Thoracic aorta (tissue), 2 donors: ENCODE measurements around the gene SMIM45.

Experiments
- ATAC-seq: fragments of 150-250 bp; one replicate; pipeline ENCODE4 v1.8.0; 2017; ENCODE audit warnings: low read depth; ENCODE audit not compliant: insufficient number of reproducible peaks, low FRiP score
- DNase-seq: peaks from one replicate; pipeline ENCODE4 v3.0.0-alpha.2; 2020; ENCODE audit warnings: low spot score
- H3K27ac ChIP-seq, 2 donors: fragments of 200-600 bp; sonication (generic); 1 replicate in 1 of 2; 2 replicates in 1 of 2; pipeline ENCODE4 v1.5.1; 2016; ENCODE audit warnings: mild to moderate bottlenecking in 2 of 2, moderate library complexity in 2 of 2
- H3K27me3 ChIP-seq: fragments of 200-600 bp; sonication (generic); replicated peaks from 2 replicates; pipeline ENCODE4 v1.6.0; 2016; ENCODE audit warnings: mild to moderate bottlenecking; ENCODE audit not compliant: insufficient read depth
- H3K36me3 ChIP-seq: fragments of 200-600 bp; sonication (generic); one replicate; pipeline ENCODE4 v1.5.1; 2016
- H3K4me1 ChIP-seq, 2 donors: fragments of 200-600 bp; sonication (generic); 1 replicate in 1 of 2; 2 replicates in 1 of 2; pipeline versions ENCODE4 v1.5.1 to v1.6.0; 2016; ENCODE audit warnings: low read depth in 2 of 2, mild to moderate bottlenecking in 1 of 2; ENCODE audit not compliant: control insufficient read depth in 1 of 2
- H3K4me3 ChIP-seq: fragments of 200-600 bp; sonication (generic); 2 replicates; pipeline ENCODE4 v1.5.1; 2016; ENCODE audit warnings: mild to moderate bottlenecking
- H3K9me3 ChIP-seq: fragments of 200-600 bp; sonication (generic); 2 replicates; pipeline ENCODE4 v1.5.1; 2016
- CTCF ChIP-seq: fragments of 200-600 bp; sonication (generic); IDR thresholded peaks from one replicate; pipeline ENCODE4 v1.5.1; 2019; ENCODE audit warnings: antibody characterized with exemption

SMIM45 gene

GRCh38 chr22:41933411-41934177 lies 18.4 kb upstream of the SMIM45 start:
- H3K4me3 ChIP-seq: no peak overlapping the region
- DNase-seq: no peak
- H3K9me3 ChIP-seq: no peaks in the 10 kb centered on the region
- no peaks in the 10 kb centered on the region for H3K4me1 ChIP-seq
- H3K36me3 ChIP-seq: no peaks in the 10 kb centered on the region
- TF ChIP-seq CTCF: no peak
- H3K27me3 ChIP-seq: no peaks in the 10 kb centered on the region
- H3K27ac ChIP-seq: no peak overlapping the region
- ATAC-seq: no peak

- no peak for TF ChIP-seq CTCF
- H3K27ac ChIP-seq: no peak overlapping the region
- no peaks in the 10 kb centered on the region for H3K27me3 ChIP-seq
- H3K4me3 ChIP-seq: no peak overlapping the region
- DNase-seq: no peak
- no peaks in the 10 kb centered on the region for H3K4me1 ChIP-seq
- no peaks in the 10 kb centered on the region for H3K9me3 ChIP-seq
- H3K36me3 ChIP-seq: no peaks in the 10 kb centered on the region
- no peak for ATAC-seq
Observed at GRCh38 chr22:41934284-41935014, 17.5 kb upstream of the SMIM45 start.

GRCh38 chr22:41935015-41935351 lies 17.0 kb upstream of the SMIM45 start:
- ATAC-seq: no peak
- H3K4me3 ChIP-seq: no peak overlapping the region
- no peak for DNase-seq
- no peaks in the 10 kb centered on the region for H3K36me3 ChIP-seq
- H3K27ac ChIP-seq: no peak overlapping the region
- no peak for TF ChIP-seq CTCF
- H3K9me3 ChIP-seq: no peaks in the 10 kb centered on the region
- H3K27me3 ChIP-seq: no peaks in the 10 kb centered on the region
- no peaks in the 10 kb centered on the region for H3K4me1 ChIP-seq

GRCh38 chr22:41935509-41935908 lies 16.4 kb upstream of the SMIM45 start:
- DNase-seq: no peak
- Histone ChIP-seq H3K27ac (no peak overlapping the region), H3K4me3 (no peak overlapping the region), H3K27me3 (no peaks in the 10 kb centered on the region), H3K4me1 (peaks cover 0 to under 1% of the 10 kb centered on the region in 2 donors), H3K36me3 (no peaks in the 10 kb centered on the region), H3K9me3 (no peaks in the 10 kb centered on the region)
- no peak for ATAC-seq
- no peak for TF ChIP-seq CTCF

- no peak for DNase-seq
- ATAC-seq: no peak
- H3K36me3 ChIP-seq: no peaks in the 10 kb centered on the region
Observed at GRCh38 chr22:41936894-41937169, 15.1 kb upstream of the SMIM45 start.

More at GRCh38 chr22:41936894-41937169, 15.1 kb upstream of the SMIM45 start:
- Histone ChIP-seq H3K4me3 (no peak overlapping the region), H3K9me3 (no peaks in the 10 kb centered on the region), H3K27me3 (no peaks in the 10 kb centered on the region), H3K4me1 (peaks cover 0 to 7% of the 10 kb centered on the region in 2 donors), H3K27ac (no peak overlapping the region)
- no peak for TF ChIP-seq CTCF
